Measurements from ENCODE around the gene BDH2. TPM values are rescaled to one million over a fixed set of nuclear protein-coding genes. Genes with fewer than 3 reads are reported as not detected.

BDH2 gene
- total RNA-seq = 19.9 TPM

- peak; percentile 43 to 93 (median 80) for DNase-seq (ENCODE audit: low read depth in 2 of 3, low spot score in 2 of 3)
These were observed at the start of gene BDH2 for GRCh38 chr4:103099691-103100392. Gene BDH2, minus strand, starts transcription at chr4:103099834. Its CDS starts 3,580 bp downstream, at chr4:103096254.

DNA sequence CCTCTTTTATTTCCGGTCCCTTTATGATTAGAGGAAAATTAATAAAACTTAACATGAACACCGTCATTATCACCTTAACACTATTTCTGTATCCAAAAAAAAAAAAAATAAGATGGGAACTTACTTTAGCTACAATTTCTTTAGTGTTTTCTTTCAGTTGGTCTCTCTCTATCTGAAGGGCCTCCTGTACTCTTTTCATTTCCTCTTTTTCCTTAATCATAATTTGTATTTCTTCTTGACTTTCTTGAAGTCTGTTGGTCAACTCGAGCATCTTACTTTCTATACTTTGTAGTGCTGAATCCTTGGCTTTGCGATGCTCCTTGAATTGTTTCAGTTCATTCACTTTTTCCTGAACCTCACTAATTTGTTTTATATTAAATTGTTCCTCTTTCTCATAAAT, 45.3 kb upstream of the BDH2 start:
- DNase-seq (ENCODE audit: low read depth in 2 of 3, low spot score in 2 of 3) = no peak

GRCh38 chr4:103137446-103137827, 37.8 kb upstream of the BDH2 start:
- no peak for DNase-seq (ENCODE audit: low read depth in 2 of 3, low spot score in 2 of 3)

DNA sequence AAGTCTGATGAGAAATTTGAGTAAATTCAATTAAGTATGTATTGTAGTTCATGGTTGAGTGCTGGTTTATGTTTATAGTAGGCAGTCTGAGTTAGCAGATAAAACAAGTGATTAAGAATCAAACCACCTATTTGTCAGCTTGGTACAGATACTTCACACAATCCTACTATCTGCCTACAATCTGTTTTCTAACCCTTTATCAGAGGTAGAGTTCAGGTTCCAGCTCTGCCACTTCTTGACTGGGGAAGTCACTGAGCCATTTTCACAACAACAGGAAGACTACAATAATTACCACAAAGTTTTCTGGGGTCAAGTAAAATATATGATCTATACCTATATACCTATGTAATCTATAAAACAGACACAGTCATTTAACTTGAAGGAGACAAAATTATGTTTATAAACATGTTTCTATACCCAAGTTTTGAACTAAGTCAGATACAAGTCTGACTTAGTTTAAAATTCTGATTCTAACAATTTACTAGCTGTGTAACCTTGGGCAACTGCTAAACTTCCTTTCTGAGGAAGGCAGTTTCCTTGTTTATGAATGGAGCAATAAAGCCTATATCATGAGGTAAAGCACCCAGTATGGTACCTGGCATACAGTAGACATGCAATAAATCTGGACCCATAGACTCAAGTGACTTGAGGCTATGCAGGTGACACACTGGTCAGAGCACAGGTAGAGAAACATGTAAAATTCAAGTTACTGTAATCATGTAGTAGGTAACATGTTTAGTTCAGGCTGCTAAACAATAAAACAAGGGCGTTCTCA, 37.2 kb upstream of the BDH2 start:
- no peak for DNase-seq (ENCODE audit: low read depth in 2 of 3, low spot score in 2 of 3)

DNA sequence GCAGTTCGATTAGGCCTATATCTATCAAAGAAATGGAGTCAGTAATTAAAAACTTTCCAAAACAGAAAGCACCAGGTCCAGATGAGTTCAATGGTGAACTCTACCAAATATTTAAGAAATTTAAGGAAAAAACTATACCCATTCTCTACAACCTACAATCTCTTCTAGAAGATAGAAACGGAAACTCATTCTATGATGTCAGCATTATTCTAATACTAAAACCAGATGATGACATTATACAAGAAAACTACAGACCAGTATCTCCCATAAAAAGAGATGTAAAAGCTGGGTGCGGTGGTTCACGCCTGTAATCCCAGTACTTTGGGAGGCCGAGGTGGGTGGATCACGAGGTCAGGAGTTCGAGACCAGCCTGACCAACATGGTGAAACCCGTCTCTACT, 29.5 kb upstream of the BDH2 start:
- DNase-seq (ENCODE audit: low read depth in 2 of 3, low spot score in 2 of 3) = no peak

GRCh38 chr4:103126126-103126525, 26.5 kb upstream of the BDH2 start:
- DNase-seq (ENCODE audit: low read depth in 2 of 3, low spot score in 2 of 3) = no peak

GRCh38 chr4:103123114-103123513, 23.5 kb upstream of the BDH2 start:
- no peak for DNase-seq (ENCODE audit: low read depth in 2 of 3, low spot score in 2 of 3)

DNA sequence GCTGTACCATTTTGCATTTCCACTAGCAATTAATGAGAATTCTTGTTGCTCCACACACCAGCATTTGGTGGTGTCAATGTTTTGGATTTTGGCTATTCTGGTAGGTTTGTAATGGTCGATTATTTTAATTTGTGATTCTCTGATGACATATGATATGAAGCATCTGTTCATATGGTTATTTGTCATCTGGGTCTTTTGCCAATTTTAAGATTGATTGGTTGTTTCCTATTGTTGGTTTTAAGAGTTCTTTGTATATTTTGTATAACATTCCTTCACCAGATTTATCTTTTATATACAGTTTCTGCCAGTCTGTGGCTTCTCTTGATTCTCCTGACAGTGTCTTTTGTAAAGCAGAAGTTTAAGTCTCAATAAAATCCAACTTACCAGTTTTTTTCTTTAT, 18.5 kb upstream of the BDH2 start:
- no peak for DNase-seq (ENCODE audit: low read depth in 2 of 3, low spot score in 2 of 3)

GRCh38 chr4:103111598-103111997, 12.0 kb upstream of the BDH2 start:
- DNase-seq (ENCODE audit: low read depth in 2 of 3, low spot score in 2 of 3) = no peak

DNA sequence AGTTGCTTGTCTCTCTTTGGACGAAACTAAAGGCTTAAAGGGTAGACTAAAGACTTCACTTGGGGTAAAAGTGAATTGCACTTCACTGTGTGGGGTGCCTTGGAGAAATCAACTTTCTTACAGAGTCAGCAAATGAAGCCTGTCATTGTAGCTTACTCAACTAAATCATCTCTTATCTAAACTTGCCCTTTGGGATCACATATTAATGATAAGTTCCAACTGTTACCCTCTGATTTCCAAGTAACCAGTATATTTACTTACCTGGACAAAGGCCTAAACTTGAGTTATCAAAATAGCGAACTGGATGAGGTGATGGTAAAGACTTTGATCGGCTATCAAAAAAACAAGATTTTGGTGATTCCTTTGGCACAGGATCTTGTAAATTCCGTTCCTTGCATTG, 8.9 kb upstream of the BDH2 start:
- DNase-seq (ENCODE audit: low read depth in 2 of 3, low spot score in 2 of 3) = no peak

DNA sequence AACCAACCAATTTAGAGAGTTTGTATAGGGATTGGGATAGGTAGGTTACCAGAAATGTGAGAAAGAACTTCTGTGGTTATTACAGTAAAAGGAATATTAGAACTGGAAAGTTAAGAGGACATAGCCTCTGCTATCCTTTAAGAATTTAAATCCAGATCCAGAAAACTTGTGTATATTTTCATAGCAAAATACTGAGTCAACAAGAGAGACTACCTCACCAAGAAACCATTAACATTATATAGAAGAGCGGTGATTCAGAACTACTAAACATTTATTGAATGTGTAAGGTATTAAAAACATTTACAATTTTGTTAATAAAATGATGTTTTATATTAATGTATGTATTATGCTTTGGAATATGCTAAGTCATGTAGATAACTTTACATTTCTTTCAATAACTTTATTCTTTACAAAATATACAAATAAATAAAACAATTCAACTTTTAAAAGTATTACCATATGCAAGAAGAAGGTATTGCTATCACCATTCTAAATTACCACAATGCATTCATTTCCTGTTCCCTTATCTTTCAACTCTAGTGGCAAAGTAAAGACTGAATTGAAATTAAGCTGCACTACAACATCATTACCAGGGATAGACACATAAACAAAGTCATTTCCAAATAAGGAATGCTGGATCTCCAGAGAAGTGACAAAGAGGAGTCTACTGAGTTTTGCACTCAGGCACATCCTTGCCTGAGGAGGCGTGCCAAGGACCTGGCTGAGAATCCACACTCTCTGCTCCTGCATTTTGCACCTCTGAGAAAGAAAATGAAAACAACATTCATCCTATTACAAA, 6.1 kb upstream of the BDH2 start:
- no peak for DNase-seq (ENCODE audit: low read depth in 2 of 3, low spot score in 2 of 3)

DNA sequence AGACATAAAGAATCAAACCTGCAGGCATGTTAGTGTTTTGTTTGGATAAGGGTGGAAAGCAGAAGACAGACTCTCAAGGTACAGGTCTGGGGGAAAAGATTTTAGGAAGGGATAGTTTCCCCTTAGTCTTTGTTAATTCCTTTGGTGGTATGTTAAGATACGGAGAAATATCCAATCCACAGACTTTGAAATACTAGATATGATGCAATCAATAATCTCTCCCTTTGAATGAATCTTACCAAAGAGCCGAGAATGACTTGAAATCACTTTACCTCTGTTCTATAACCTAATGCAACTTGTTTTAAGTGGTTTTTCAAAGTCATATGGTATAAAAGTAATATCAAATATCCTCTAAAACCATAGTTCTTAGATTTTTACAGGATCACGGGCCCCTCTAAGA, 5.3 kb upstream of the BDH2 start:
- DNase-seq (ENCODE audit: low read depth in 2 of 3, low spot score in 2 of 3) = no peak

GRCh38 chr4:103100691-103101090, 1.1 kb upstream of the BDH2 start:
- no peak for DNase-seq (ENCODE audit: low read depth in 2 of 3, low spot score in 2 of 3)

- no peak for DNase-seq (ENCODE audit: low read depth in 2 of 3, low spot score in 2 of 3)
These were observed 736 bp downstream of the BDH2 start for GRCh38 chr4:103098756-103099440.

- DNase-seq (ENCODE audit: low read depth in 2 of 3, low spot score in 2 of 3) = no peak
These were observed 1.3 kb downstream of the BDH2 start for GRCh38 chr4:103098341-103098740.

DNA sequence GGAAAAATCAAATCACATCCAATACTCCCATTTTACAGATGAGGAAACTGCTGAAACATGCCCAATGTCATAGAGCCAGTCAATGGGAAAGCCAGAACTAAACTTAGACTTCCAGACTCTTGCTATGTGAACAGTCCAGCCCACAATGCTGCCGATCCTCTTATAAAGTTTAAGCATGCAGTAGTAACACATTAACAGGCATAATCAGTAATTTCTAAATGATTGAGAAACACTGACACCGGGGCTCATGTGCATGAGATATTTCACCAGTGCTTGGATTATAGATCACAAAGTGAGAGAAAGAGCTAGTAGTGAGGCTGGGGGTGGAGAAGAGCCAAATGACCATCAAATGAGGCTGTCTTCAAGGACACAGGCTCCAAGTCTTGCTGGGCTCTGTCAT, 2.5 kb downstream of the BDH2 start:
- no peak for DNase-seq (ENCODE audit: low read depth in 2 of 3, low spot score in 2 of 3)

- no peak for DNase-seq (ENCODE audit: low read depth in 2 of 3, low spot score in 2 of 3)
These were observed 4.6 kb downstream of the BDH2 start for GRCh38 chr4:103095080-103095479.

- no peak for DNase-seq (ENCODE audit: low read depth in 2 of 3, low spot score in 2 of 3)
These were observed 7.4 kb downstream of the BDH2 start for GRCh38 chr4:103092245-103092644.

- peak; percentile 23 to 86 (median 72) for DNase-seq (ENCODE audit: low read depth in 2 of 3, low spot score in 2 of 3)
These were observed 7.9 kb downstream of the BDH2 start for GRCh38 chr4:103091601-103092223.

GRCh38 chr4:103089481-103089880, 10.2 kb downstream of the BDH2 start:
- DNase-seq (ENCODE audit: low read depth in 2 of 3, low spot score in 2 of 3) = no peak

All from hematopoietic multipotent progenitor cell (in vitro differentiated cells).